ENCODE data around the gene MMP25. TPM values are rescaled to one million over a fixed set of nuclear protein-coding genes. Genes with fewer than 3 reads are reported as not detected.

MMP25 gene
- 100 to 1,000 TPM; 112 to 117 TPM for total RNA-seq

- ChIA-PET CTCF (interaction anchor here (1.0 to 2.6 kb wide), 6 partner anchors 12 to 82 kb away, joined by 3 to 15 read pairs (median 11); no protein-coding TSS in a partner anchor), POLR2A (interaction anchor here (1.0 to 8.7 kb wide), 5 partner anchors 11 to 84 kb away, joined by 4 to 65 read pairs (median 39); partner anchors contain the start of gene IL32)
- Mint-ChIP-seq H3K4me1 (peaks cover 57% of the 10 kb centered on the region), H3K9me3 (no peaks in the 10 kb centered on the region), H3K36me3 (ENCODE audit: low read depth) (peaks cover 40% of the 10 kb centered on the region), H3K27me3 (peaks cover 23% of the 10 kb centered on the region), H3K4me3 (peak within 1 kb of the TSS; percentile 85), H3K27ac (peak within 1 kb of the TSS; percentile 87)
- peak; percentile 44 for DNase-seq
Measured at GRCh38 chr16:3045758-3046640, at the start of gene MMP25. TSS of gene MMP25 (plus strand) at chr16:3046561. CDS start at chr16:3046918, 357 bp downstream.

GRCh38 chr16:2999929-3000328 is 46.4 kb upstream of the MMP25 start:
- Mint-ChIP-seq H3K4me1 (peaks cover 9% of the 10 kb centered on the region), H3K36me3 (ENCODE audit: low read depth) (no peaks in the 10 kb centered on the region), H3K27ac (no peak overlapping the region), H3K4me3 (no peak overlapping the region), H3K27me3 (peaks cover 9% of the 10 kb centered on the region), H3K9me3 (no peaks in the 10 kb centered on the region)
- ChIA-PET CTCF (interaction anchor here (10.3 kb wide), 1 partner anchor 31 kb away, joined by 209 read pairs; no protein-coding TSS in a partner anchor), POLR2A (interaction anchor here (2.8 kb wide), 1 partner anchor 20 kb away, joined by 12 read pairs; the partner anchor contains the start of gene PKMYT1)
- no peak for DNase-seq

GRCh38 chr16:3000540-3000939 is 45.8 kb upstream of the MMP25 start:
- no peaks in the 10 kb centered on the region for H3K36me3 Mint-ChIP-seq (ENCODE audit: low read depth)
- POLR2A ChIA-PET = interaction anchor here (2.8 kb wide), 1 partner anchor 20 kb away, joined by 12 read pairs; the partner anchor contains the start of gene PKMYT1
- CTCF ChIA-PET = interaction anchor here (0.6 to 10.3 kb wide), 3 partner anchors 18 to 31 kb away, joined by 3 to 209 read pairs (median 72); partner anchors contain the start of genes CLDN6, HCFC1R1, THOC6 and TNFRSF12A
- H3K27ac Mint-ChIP-seq = no peak overlapping the region
- no peak for DNase-seq
- peaks cover 11% of the 10 kb centered on the region for H3K4me1 Mint-ChIP-seq
- H3K9me3 Mint-ChIP-seq = no peaks in the 10 kb centered on the region
- H3K4me3 Mint-ChIP-seq = no peak overlapping the region
- H3K27me3 Mint-ChIP-seq = peaks cover 10% of the 10 kb centered on the region

GRCh38 chr16:3001316-3001715 is 45.0 kb upstream of the MMP25 start:
- H3K27ac Mint-ChIP-seq = no peak overlapping the region
- H3K36me3 Mint-ChIP-seq (ENCODE audit: low read depth) = no peaks in the 10 kb centered on the region
- DNase-seq = no peak
- no peaks in the 10 kb centered on the region for H3K9me3 Mint-ChIP-seq
- H3K4me1 Mint-ChIP-seq = peaks cover 11% of the 10 kb centered on the region
- POLR2A ChIA-PET = interaction anchor here (2.8 kb wide), 1 partner anchor 21 kb away, joined by 12 read pairs; the partner anchor contains the start of gene PKMYT1
- H3K27me3 Mint-ChIP-seq = peaks cover 10% of the 10 kb centered on the region
- no peak overlapping the region for H3K4me3 Mint-ChIP-seq
- CTCF ChIA-PET = interaction anchor here (4.0 to 10.3 kb wide), 2 partner anchors 20 to 30 kb away, joined by 72 to 209 read pairs; partner anchors contain the start of genes CLDN6, HCFC1R1, THOC6 and TNFRSF12A

GRCh38 chr16:3003582-3004270 is 42.6 kb upstream of the MMP25 start:
- CTCF ChIA-PET = interaction anchor here (0.6 to 10.3 kb wide), 22 partner anchors 8 to 168 kb away, joined by 3 to 209 read pairs (median 4); partner anchors contain the start of genes CLDN6, FLYWCH2, HCFC1R1 and PKMYT1
- Mint-ChIP-seq H3K9me3 (no peaks in the 10 kb centered on the region), H3K27ac (peak overlapping the region; percentile 16), H3K36me3 (ENCODE audit: low read depth) (no peaks in the 10 kb centered on the region), H3K27me3 (peaks cover 18% of the 10 kb centered on the region), H3K4me1 (peaks cover 33% of the 10 kb centered on the region), H3K4me3 (peak overlapping the region; percentile 72)
- POLR2A ChIA-PET = interaction anchor here (0.9 to 5.4 kb wide), 8 partner anchors 18 to 71 kb away, joined by 3 to 52 read pairs (median 4); partner anchors contain the start of genes PKMYT1 and TNFRSF12A
- DNase-seq = peak; percentile 98

GRCh38 chr16:3004319-3004718 is 42.0 kb upstream of the MMP25 start:
- Mint-ChIP-seq H3K9me3 (no peaks in the 10 kb centered on the region), H3K4me1 (peaks cover 38% of the 10 kb centered on the region), H3K4me3 (no peak overlapping the region), H3K36me3 (ENCODE audit: low read depth) (no peaks in the 10 kb centered on the region), H3K27me3 (peaks cover 16% of the 10 kb centered on the region), H3K27ac (no peak overlapping the region)
- no peak for DNase-seq
- ChIA-PET POLR2A (interaction anchor here (0.9 to 5.4 kb wide), 7 partner anchors 17 to 71 kb away, joined by 3 to 52 read pairs (median 4); partner anchors contain the start of genes PKMYT1 and TNFRSF12A), CTCF (interaction anchor here (0.6 to 10.3 kb wide), 21 partner anchors 9 to 167 kb away, joined by 3 to 209 read pairs (median 5); partner anchors contain the start of genes CLDN6, FLYWCH2, HCFC1R1 and PKMYT1)

- POLR2A ChIA-PET = interaction anchor here (0.7 to 5.4 kb wide), 4 partner anchors 17 to 70 kb away, joined by 3 to 52 read pairs (median 12); partner anchors contain the start of genes PKMYT1 and TNFRSF12A
- Mint-ChIP-seq H3K4me3 (peak overlapping the region; percentile 74), H3K36me3 (ENCODE audit: low read depth) (no peaks in the 10 kb centered on the region), H3K9me3 (no peaks in the 10 kb centered on the region), H3K27ac (no peak overlapping the region), H3K27me3 (peaks cover 16% of the 10 kb centered on the region), H3K4me1 (peaks cover 38% of the 10 kb centered on the region)
- no peak for DNase-seq
- CTCF ChIA-PET = interaction anchor here (1.1 to 10.3 kb wide), 5 partner anchors 24 to 130 kb away, joined by 5 to 209 read pairs (median 9); partner anchors contain the start of genes PKMYT1 and ZNF213
Measured at GRCh38 chr16:3004781-3005284, 41.5 kb upstream of the MMP25 start.

GRCh38 chr16:3007059-3007956 is 39.1 kb upstream of the MMP25 start:
- Mint-ChIP-seq H3K9me3 (no peaks in the 10 kb centered on the region), H3K4me3 (no peak overlapping the region), H3K4me1 (peaks cover 38% of the 10 kb centered on the region), H3K27ac (peak overlapping the region; percentile 11), H3K36me3 (ENCODE audit: low read depth) (no peaks in the 10 kb centered on the region), H3K27me3 (peaks cover 16% of the 10 kb centered on the region)
- ChIA-PET CTCF (interaction anchor here (0.8 to 10.3 kb wide), 7 partner anchors 12 to 122 kb away, joined by 3 to 209 read pairs (median 4); partner anchors contain the start of genes HCFC1R1 and THOC6), POLR2A (interaction anchor here (0.7 to 5.4 kb wide), 5 partner anchors 10 to 127 kb away, joined by 3 to 52 read pairs (median 5); partner anchors contain the start of genes CLDN6, PKMYT1, TNFRSF12A and ZNF213)
- no peak for DNase-seq

- POLR2A ChIA-PET = interaction anchor here (0.9 to 5.4 kb wide), 4 partner anchors 10 to 126 kb away, joined by 3 to 52 read pairs (median 6); partner anchors contain the start of genes CLDN6, PKMYT1, TNFRSF12A and ZNF213
- Mint-ChIP-seq H3K4me1 (peaks cover 35% of the 10 kb centered on the region), H3K27ac (peak overlapping the region; percentile 7), H3K36me3 (ENCODE audit: low read depth) (no peaks in the 10 kb centered on the region), H3K27me3 (peaks cover 22% of the 10 kb centered on the region), H3K4me3 (no peak overlapping the region), H3K9me3 (no peaks in the 10 kb centered on the region)
- CTCF ChIA-PET = interaction anchor here (0.8 to 10.3 kb wide), 7 partner anchors 11 to 122 kb away, joined by 3 to 209 read pairs (median 4); partner anchors contain the start of genes HCFC1R1 and THOC6
- no peak for DNase-seq
Measured at GRCh38 chr16:3007957-3008689, 38.2 kb upstream of the MMP25 start.

GRCh38 chr16:3008690-3009037 is 37.7 kb upstream of the MMP25 start:
- Mint-ChIP-seq H3K4me3 (no peak overlapping the region), H3K27me3 (peaks cover 22% of the 10 kb centered on the region), H3K36me3 (ENCODE audit: low read depth) (no peaks in the 10 kb centered on the region), H3K4me1 (peaks cover 34% of the 10 kb centered on the region), H3K9me3 (no peaks in the 10 kb centered on the region), H3K27ac (no peak overlapping the region)
- CTCF ChIA-PET = interaction anchor here (0.8 to 10.3 kb wide), 4 partner anchors 15 to 121 kb away, joined by 3 to 209 read pairs (median 4); partner anchors contain the start of genes HCFC1R1 and THOC6
- no peak for DNase-seq
- POLR2A ChIA-PET = interaction anchor here (0.9 to 5.4 kb wide), 4 partner anchors 9 to 28 kb away, joined by 3 to 52 read pairs (median 6); partner anchors contain the start of genes CLDN6, PKMYT1 and TNFRSF12A
